ENCODE results near the gene ABCF3. TPM values are rescaled to one million over a fixed set of nuclear protein-coding genes. Genes with fewer than 3 reads are reported as not detected.

ABCF3 gene
- total and polyA plus RNA-seq, 2 of the 13 experiments (the other 11 are each of a cell fraction or from before 2014, with no cell fraction given), result 38.8 to 46.5 TPM

DNA sequence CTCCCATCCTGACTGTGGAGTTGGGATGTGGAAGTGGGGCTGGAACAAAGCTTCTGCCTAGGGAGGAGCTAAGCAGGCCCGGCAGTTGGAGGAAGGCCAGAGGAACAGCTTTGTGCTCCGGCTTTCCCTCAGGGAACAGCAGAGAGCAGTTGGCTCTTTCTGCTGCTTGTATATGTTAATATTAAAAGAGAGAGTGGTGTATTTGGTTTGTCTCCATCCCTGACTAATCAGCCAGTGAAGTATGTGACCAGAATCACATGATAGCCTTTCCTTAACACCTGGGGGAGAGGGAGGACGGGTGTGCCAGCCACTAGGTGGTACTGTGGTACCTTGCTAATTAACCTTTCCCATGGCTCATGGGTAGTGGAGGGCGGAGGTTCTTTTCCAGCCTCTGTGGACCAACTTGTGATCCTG is 40.9 kb upstream of the ABCF3 start (continued):
- TF ChIP-seq, protein P1, sequence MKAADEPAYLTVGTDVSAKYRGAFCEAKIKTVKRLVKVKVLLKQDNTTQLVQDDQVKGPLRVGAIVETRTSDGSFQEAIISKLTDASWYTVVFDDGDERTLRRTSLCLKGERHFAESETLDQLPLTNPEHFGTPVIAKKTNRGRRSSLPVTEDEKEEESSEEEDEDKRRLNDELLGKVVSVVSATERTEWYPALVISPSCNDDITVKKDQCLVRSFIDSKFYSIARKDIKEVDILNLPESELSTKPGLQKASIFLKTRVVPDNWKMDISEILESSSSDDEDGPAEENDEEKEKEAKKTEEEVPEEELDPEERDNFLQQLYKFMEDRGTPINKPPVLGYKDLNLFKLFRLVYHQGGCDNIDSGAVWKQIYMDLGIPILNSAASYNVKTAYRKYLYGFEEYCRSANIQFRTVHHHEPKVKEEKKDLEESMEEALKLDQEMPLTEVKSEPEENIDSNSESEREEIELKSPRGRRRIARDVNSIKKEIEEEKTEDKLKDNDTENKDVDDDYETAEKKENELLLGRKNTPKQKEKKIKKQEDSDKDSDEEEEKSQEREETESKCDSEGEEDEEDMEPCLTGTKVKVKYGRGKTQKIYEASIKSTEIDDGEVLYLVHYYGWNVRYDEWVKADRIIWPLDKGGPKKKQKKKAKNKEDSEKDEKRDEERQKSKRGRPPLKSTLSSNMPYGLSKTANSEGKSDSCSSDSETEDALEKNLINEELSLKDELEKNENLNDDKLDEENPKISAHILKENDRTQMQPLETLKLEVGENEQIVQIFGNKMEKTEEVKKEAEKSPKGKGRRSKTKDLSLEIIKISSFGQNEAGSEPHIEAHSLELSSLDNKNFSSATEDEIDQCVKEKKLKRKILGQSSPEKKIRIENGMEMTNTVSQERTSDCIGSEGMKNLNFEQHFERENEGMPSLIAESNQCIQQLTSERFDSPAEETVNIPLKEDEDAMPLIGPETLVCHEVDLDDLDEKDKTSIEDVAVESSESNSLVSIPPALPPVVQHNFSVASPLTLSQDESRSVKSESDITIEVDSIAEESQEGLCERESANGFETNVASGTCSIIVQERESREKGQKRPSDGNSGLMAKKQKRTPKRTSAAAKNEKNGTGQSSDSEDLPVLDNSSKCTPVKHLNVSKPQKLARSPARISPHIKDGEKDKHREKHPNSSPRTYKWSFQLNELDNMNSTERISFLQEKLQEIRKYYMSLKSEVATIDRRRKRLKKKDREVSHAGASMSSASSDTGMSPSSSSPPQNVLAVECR (CRISPR knock-in tag; IDR thresholded peaks at IDR 0.05; ENCODE audit: borderline replicate concordance), result no peak; the same call in 1 of the 2 replicates
- TF ChIP-seq, protein P2, sequence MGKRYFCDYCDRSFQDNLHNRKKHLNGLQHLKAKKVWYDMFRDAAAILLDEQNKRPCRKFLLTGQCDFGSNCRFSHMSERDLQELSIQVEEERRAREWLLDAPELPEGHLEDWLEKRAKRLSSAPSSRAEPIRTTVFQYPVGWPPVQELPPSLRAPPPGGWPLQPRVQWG (CRISPR knock-in tag; IDR thresholded peaks at IDR 0.05; ENCODE audit: borderline replicate concordance, low read depth), result no peak
- TF ChIP-seq ZIK1 (CRISPR knock-in tag; IDR thresholded peaks at IDR 0.05; ENCODE audit: borderline replicate concordance, low read depth) (no peak), HNF1A (IDR thresholded peaks at IDR 0.05; ENCODE audit: low read depth) (no peak), HNF1A (CRISPR knock-in tag; IDR thresholded peaks at IDR 0.05; ENCODE audit: borderline replicate concordance) (no peak), IKZF1 (IDR thresholded peaks at IDR 0.05) (no peak), POLR2G (IDR thresholded peaks at IDR 0.05; ENCODE audit: low read depth, low read length) (no peak; the same call in 1 of the 2 replicates), AKAP8 (CRISPR knock-in tag; IDR thresholded peaks at IDR 0.05) (no peak), CAMTA2 (CRISPR knock-in tag; IDR thresholded peaks at IDR 0.05; ENCODE audit: borderline replicate concordance) (no peak), ZNF891 (CRISPR knock-in tag; IDR thresholded peaks at IDR 0.05) (no peak), ZNF138 (CRISPR knock-in tag; IDR thresholded peaks at IDR 0.05; ENCODE audit: low read depth) (no peak), KMT2B (CRISPR knock-in tag; IDR thresholded peaks at IDR 0.05) (no peak), ZNF468 (CRISPR knock-in tag; IDR thresholded peaks at IDR 0.05) (no peak), ZBTB3 (CRISPR knock-in tag; IDR thresholded peaks at IDR 0.05; ENCODE audit: borderline replicate concordance, low read depth) (no peak), ZNF556 (CRISPR knock-in tag; IDR thresholded peaks at IDR 0.05; ENCODE audit: borderline replicate concordance) (no peak), ZNF839 (CRISPR knock-in tag; IDR thresholded peaks at IDR 0.05; ENCODE audit: borderline replicate concordance) (no peak), ZNF367 (CRISPR knock-in tag; IDR thresholded peaks at IDR 0.05; ENCODE audit: borderline replicate concordance) (no peak), FOXM1 (CRISPR knock-in tag; IDR thresholded peaks at IDR 0.05) (no peak), DNMT1 (CRISPR knock-in tag; IDR thresholded peaks at IDR 0.05) (no peak)
- TF ChIP-seq, protein P3, sequence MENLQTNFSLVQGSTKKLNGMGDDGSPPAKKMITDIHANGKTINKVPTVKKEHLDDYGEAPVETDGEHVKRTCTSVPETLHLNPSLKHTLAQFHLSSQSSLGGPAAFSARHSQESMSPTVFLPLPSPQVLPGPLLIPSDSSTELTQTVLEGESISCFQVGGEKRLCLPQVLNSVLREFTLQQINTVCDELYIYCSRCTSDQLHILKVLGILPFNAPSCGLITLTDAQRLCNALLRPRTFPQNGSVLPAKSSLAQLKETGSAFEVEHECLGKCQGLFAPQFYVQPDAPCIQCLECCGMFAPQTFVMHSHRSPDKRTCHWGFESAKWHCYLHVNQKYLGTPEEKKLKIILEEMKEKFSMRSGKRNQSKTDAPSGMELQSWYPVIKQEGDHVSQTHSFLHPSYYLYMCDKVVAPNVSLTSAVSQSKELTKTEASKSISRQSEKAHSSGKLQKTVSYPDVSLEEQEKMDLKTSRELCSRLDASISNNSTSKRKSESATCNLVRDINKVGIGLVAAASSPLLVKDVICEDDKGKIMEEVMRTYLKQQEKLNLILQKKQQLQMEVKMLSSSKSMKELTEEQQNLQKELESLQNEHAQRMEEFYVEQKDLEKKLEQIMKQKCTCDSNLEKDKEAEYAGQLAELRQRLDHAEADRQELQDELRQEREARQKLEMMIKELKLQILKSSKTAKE (CRISPR knock-in tag; IDR thresholded peaks at IDR 0.05; ENCODE audit: borderline replicate concordance), result no peak

Data from HepG2 (cell line).